K562 (cell line): Measurements from ENCODE around the gene WASF2. TPM values are rescaled to one million over a fixed set of nuclear protein-coding genes. Genes with fewer than 3 reads are reported as not detected.
A peak's percentile ranks its signal among the peaks of the same experiment; 100 is the strongest.

Experiments used
- BHLHE40 ChIP-seq: IDR thresholded peaks from 2 replicates; pipeline ENCODE4 v1.6.1; 2011; ENCODE audit warnings: low read length, improper control_type of control experiment
- DIDO1 ChIP-seq: fragments of 450-650 bp; IDR thresholded peaks from 2 replicates; pipeline ENCODE4 v1.6.1; 2016; ENCODE audit warnings: low read depth, missing biosample characterization, missing genetic modification characterization
- DPF2 ChIP-seq: fragments of 450-650 bp; IDR thresholded peaks from 2 replicates; pipeline ENCODE4 v1.6.1; 2016
- HOXB6 ChIP-seq: fragments of 250-450 bp; sonication (Bioruptor Pico); IDR thresholded peaks from 2 replicates; pipeline ENCODE4 v1.5.1; 2022; ENCODE audit warnings: mild to moderate bottlenecking, borderline replicate concordance
- NRF1 ChIP-seq, 2 experiments: fragments of 450-650 bp; IDR thresholded peaks in 1 of 2; conservative IDR thresholded peaks in 1 of 2; 2 replicates each; pipeline ENCODE4 v1.6.1; 2014; ENCODE audit warnings: mild to moderate bottlenecking in 2 of 2
- PCBP1 ChIP-seq: fragments of 200-400 bp; formaldehyde crosslinking; IDR thresholded peaks from 2 replicates; pipeline ENCODE4 v1.6.1; 2018; ENCODE audit warnings: mild to moderate bottlenecking, low read depth, low read length; ENCODE audit not compliant: poor library complexity, severe bottlenecking
- PML ChIP-seq: IDR thresholded peaks from 2 replicates; pipeline ENCODE4 v1.6.1; 2012; ENCODE audit warnings: low read length, inconsistent platforms
- RNF2 ChIP-seq: sonication (generic); IDR thresholded peaks from 2 replicates; pipeline ENCODE4 v1.6.1; 2016
- SMAD4 ChIP-seq: fragments of 250-450 bp; sonication (Bioruptor Pico); conservative IDR thresholded peaks from 2 replicates; pipeline ENCODE4 v1.8.0; 2021; ENCODE audit warnings: inconsistent platforms, mild to moderate bottlenecking, moderate library complexity
- TSC22D4 ChIP-seq: fragments of 450-650 bp; IDR thresholded peaks from 2 replicates; pipeline ENCODE4 v1.6.1; 2016; ENCODE audit warnings: missing genetic modification characterization, missing biosample characterization, control low read depth
- ZBED1 ChIP-seq: IDR thresholded peaks from 2 replicates; pipeline ENCODE4 v1.6.1; 2014
- ZNF140 ChIP-seq: fragments of 250-450 bp; sonication (Bioruptor Pico); IDR thresholded peaks from 2 replicates; pipeline ENCODE4 v1.8.0; 2021; ENCODE audit warnings: moderate library complexity, mild to moderate bottlenecking, inconsistent platforms
- polyA plus RNA-seq, 8 experiments: library from polyadenylated mRNA; depleted of rRNA in 4 of 8; stranded (reverse) in 5 of 8; unstranded in 3 of 8; fragments of >200 nt; fragmentation: Nextera tagmentation in 2 of 8; fragmentation: Illumina TruSeq in 1 of 8; extraction: Ambion mirVana in 2 of 8; extraction: Trizol in 1 of 8; gene quantifications; 2 replicates each; pipeline versions ENCODE4 v1.2.1 to v1.2.3, GENCODE V29; 2011 to 2014; ENCODE audit warnings: inconsistent platforms in 1 of 8, missing spikeins in 1 of 8
- total RNA-seq, 7 experiments: library from RNA; depleted of rRNA in 6 of 7; stranded (reverse); fragments of >200 nt in 6 of 7; fragmentation: Illumina TruSeq in 2 of 7; extraction: Trizol in 2 of 7; gene quantifications; 2 replicates each; pipeline versions ENCODE4 v1.2.1 to v1.2.3, GENCODE V29; 2011 to 2021; ENCODE audit warnings: low replicate concordance in 1 of 7
- TF ChIP-seq, protein P1 (sequence below), 2 experiments: fragments of 450-650 bp; formaldehyde crosslinking in 1 of 2; IDR thresholded peaks; 2 replicates each; pipeline versions ENCODE4 v1.4.0 to v1.6.1; 2014 to 2020; ENCODE audit warnings: mild to moderate bottlenecking in 2 of 2, borderline replicate concordance in 1 of 2, low read depth in 1 of 2
- TF ChIP-seq, protein P2 (sequence below): sonication (generic); formaldehyde crosslinking; IDR thresholded peaks from 2 replicates; pipeline ENCODE4 v1.8.0; 2022; ENCODE audit warnings: mild to moderate bottlenecking, missing genetic modification reagents
- TF ChIP-seq, protein P3 (sequence below): fragments of 250-450 bp; sonication (Bioruptor Pico); IDR thresholded peaks from 2 replicates; pipeline ENCODE4 v1.9.0; 2021; ENCODE audit warnings: mild to moderate bottlenecking

The WASF2 gene
- total and polyA plus RNA-seq, 9 of the 15 experiments (the other 6 are each of a cell fraction or from before 2014, with no cell fraction given), result 8.2 to 163 (median 31.2) TPM

DNA sequence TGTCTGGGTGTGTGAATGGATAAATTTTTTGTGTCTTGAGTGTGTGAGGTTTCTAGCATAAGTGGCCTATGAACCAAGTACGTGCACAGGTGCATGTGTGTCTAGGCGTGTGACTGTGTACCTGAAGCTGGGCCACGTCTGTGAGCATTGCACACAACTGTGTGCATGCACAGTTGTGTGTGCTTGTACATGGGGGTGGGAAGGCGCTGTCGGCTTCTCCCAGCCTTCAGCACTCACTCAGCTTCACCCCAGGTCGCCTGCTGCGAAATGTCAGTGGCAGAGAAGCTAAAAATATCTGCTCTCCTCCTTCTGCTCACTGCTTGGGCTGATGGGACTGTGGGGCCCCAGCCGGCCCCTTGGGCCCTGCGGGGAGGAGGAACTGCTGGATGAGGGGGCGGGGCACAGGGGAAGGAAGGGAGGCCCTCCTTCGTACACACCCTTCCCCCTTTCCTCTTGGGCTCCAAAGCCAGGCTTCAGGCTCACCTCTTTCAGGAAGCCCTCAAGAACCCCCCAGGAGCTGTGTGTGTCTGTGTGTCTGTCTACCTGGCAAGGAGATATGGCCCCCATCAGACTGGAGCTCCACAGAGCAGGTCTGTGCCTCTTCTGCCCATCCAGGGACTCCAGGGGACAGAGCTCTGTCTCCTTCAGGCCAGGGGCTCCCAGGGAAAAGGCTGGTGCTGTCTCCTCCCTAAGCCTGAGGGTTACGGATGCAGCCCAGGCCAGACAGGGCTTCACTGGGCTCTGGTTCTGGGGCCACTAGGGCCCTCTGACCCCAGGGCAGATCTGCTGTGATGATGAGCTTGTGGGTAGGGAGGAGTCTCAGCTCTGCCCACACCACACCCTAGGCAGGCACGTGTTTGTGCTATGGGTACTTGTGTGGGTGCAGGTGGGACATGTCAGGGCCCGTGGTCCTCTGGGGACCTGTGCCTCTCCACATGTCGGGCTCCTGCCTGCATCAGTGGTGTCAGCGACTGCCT lies 35.6 kb upstream of the WASF2 start (continued):
- TF ChIP-seq, protein P1, sequence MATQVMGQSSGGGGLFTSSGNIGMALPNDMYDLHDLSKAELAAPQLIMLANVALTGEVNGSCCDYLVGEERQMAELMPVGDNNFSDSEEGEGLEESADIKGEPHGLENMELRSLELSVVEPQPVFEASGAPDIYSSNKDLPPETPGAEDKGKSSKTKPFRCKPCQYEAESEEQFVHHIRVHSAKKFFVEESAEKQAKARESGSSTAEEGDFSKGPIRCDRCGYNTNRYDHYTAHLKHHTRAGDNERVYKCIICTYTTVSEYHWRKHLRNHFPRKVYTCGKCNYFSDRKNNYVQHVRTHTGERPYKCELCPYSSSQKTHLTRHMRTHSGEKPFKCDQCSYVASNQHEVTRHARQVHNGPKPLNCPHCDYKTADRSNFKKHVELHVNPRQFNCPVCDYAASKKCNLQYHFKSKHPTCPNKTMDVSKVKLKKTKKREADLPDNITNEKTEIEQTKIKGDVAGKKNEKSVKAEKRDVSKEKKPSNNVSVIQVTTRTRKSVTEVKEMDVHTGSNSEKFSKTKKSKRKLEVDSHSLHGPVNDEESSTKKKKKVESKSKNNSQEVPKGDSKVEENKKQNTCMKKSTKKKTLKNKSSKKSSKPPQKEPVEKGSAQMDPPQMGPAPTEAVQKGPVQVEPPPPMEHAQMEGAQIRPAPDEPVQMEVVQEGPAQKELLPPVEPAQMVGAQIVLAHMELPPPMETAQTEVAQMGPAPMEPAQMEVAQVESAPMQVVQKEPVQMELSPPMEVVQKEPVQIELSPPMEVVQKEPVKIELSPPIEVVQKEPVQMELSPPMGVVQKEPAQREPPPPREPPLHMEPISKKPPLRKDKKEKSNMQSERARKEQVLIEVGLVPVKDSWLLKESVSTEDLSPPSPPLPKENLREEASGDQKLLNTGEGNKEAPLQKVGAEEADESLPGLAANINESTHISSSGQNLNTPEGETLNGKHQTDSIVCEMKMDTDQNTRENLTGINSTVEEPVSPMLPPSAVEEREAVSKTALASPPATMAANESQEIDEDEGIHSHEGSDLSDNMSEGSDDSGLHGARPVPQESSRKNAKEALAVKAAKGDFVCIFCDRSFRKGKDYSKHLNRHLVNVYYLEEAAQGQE (IDR thresholded peaks at IDR 0.05; ENCODE audit: borderline replicate concordance), result no peak
- TF ChIP-seq, protein P1 (CRISPR knock-in tag; IDR thresholded peaks at IDR 0.05; ENCODE audit: low read depth), result 0 out of 2 replicates have a peak, but pooled peaks have one; percentile 63
- TF ChIP-seq DPF2 (peak; percentile 18; the same call in 1 of the 2 replicates), RNF2 (peak; percentile 95; the same call in 1 of the 2 replicates), ZNF140 (CRISPR knock-in tag) (no peak), NRF1 (conservative IDR thresholded peaks at IDR 0.05 in 1 of 2, IDR thresholded peaks at IDR 0.05 in 1 of 2) (0 out of 4 replicates have a peak, but pooled peaks of 1 of the 2 experiments have one; percentile 26), HOXB6 (CRISPR knock-in tag) (no peak), DIDO1 (no peak), PCBP1 (no peak), SMAD4 (peak; percentile 75), PML (0 out of 2 replicates have a peak, but pooled peaks have one; percentile 42), TSC22D4 (tag) (no peak), BHLHE40 (peak; percentile 85), ZBED1 (no peak)
- TF ChIP-seq, protein P2, sequence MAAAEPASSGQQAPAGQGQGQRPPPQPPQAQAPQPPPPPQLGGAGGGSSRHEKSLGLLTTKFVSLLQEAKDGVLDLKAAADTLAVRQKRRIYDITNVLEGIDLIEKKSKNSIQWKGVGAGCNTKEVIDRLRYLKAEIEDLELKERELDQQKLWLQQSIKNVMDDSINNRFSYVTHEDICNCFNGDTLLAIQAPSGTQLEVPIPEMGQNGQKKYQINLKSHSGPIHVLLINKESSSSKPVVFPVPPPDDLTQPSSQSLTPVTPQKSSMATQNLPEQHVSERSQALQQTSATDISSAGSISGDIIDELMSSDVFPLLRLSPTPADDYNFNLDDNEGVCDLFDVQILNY (CRISPR knock-in tag), result 0 out of 2 replicates have a peak, but pooled peaks have one; percentile 59
- TF ChIP-seq, protein P3, sequence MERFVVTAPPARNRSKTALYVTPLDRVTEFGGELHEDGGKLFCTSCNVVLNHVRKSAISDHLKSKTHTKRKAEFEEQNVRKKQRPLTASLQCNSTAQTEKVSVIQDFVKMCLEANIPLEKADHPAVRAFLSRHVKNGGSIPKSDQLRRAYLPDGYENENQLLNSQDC (CRISPR knock-in tag), result 0 out of 2 replicates have a peak, but pooled peaks have one; percentile 24
